GM18505 (cell line): ENCODE measurements around the gene SARDH.
"Not testable (repeated sequence)": the region's sequence is repeated elsewhere in the genome, so short reads cannot be mapped to it uniquely, and the experiment has no call there.

Experiments
- ATAC-seq: cut with Tn5 transposase; IDR thresholded peaks from one replicate; pipeline ENCODE4 v1.9.1; 2021; ENCODE audit not compliant: unreplicated experiment
- POLR2A ChIP-seq: IDR thresholded peaks from 4 replicates; pipeline ENCODE4 v1.6.1; 2011; ENCODE audit warnings: borderline replicate concordance; ENCODE audit not compliant: insufficient read depth, insufficient read length; ENCODE audit errors: extremely low read depth

Gene SARDH

GRCh38 chr9:133768859-133769510, 30.8 kb upstream of the SARDH start:
- ATAC-seq, result no peak

DNA sequence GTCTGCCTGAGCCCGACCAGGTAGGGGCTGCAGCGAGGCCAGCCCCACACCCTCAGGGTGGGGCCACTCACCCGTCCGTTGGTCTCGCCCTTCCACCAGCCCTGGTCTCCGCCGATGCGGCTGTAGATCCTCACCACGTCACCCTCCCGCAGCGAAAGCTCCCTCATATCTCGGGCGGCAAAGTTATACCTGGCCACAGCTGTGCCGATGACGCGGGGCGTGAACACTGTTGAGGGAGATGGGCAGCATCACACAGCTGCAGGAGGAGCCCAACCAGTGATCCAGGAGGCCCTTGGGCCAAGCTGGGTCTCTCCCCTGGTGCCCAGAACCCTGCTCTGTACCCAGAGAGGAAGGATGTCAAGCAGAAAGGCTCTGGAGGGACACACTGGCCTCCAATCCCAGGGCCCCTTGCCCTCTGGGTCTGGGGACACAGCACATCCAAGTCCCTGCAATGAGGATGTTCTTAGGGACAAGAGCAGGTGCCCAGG, 30.3 kb upstream of the SARDH start:
- TF ChIP-seq POLR2A, result no peak
- no peak for ATAC-seq

More at GRCh38 chr9:133768859-133769510, 30.8 kb upstream of the SARDH start:
- no peak for TF ChIP-seq POLR2A

GRCh38 chr9:133767625-133768024, 29.5 kb upstream of the SARDH start:
- ATAC-seq, result no peak
- TF ChIP-seq POLR2A, result no peak

DNA sequence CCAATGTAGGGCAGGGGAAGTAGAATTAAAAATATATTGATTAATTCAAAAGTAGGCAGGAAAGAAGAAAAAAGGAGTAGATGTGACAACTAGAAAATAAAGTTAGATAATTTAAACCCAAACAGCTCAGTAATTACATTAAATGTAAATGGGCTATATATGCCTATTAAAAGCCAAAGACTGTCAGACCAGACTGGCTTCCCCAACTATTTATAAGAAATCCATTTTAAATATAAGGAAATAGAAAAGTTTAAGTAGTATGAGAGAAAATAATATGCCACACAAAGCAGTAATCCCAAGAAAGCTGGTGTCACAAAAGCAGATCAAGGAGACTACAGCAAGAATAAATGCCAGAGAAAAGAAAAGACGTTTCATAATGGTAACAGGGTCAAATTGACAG, 28.9 kb upstream of the SARDH start:
- no peak for TF ChIP-seq POLR2A
- no peak for ATAC-seq

DNA sequence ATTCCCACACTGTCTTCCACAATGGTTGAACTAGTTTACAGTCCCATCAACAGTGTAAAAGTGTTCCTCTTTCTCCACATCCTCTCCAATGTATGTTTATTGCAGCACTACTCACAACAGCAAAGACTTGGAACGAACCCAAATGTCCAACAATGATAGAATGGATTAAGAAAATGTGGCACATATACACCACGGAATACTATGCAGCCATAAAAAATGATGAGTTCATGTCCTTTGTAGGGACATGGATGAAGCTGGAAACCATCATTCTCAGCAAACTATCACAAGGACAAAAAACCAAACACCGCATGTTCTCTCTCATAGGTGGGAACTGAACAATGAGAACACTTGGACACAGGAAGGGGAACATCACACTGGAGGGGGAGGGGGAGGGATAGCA, 28.1 kb upstream of the SARDH start:
- not testable (repeated sequence) for ATAC-seq

GRCh38 chr9:133763272-133764183, 25.4 kb upstream of the SARDH start:
- TF ChIP-seq POLR2A, result no peak
- ATAC-seq, result no peak

- no peak for ATAC-seq
- TF ChIP-seq POLR2A, result no peak
Measured at GRCh38 chr9:133762488-133763271, 24.5 kb upstream of the SARDH start.

GRCh38 chr9:133761641-133762248, 23.6 kb upstream of the SARDH start:
- no peak for TF ChIP-seq POLR2A
- no peak for ATAC-seq

DNA sequence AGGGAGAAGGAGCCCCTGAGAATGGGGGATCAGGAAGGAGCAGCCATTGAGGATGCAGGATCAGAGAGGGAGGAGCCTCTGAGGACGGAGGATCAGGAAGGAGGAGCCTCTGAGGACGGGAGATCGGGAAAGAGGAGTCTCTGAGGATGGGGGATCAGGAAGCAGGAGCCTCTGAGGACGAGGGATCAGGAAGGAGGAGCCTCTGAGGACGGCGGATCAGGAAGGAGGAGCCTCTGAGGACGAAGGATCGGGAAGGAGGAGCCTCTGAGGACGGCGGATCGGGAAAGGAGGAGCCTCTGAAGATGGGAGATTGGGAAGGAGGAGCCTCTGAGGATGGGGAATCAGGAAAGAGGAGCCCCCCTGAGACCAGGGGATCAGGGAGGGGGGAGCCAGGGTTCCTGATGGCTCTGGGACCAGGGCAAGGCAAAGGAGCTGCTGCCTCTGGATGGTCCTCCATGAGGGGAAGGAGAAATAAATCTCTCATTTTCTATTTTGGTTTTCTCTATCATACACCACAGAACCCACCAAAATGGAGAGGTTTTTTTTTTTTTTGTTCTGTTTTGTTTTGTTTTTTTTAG, 22.6 kb upstream of the SARDH start:
- TF ChIP-seq POLR2A, result no peak
- no peak for ATAC-seq

DNA sequence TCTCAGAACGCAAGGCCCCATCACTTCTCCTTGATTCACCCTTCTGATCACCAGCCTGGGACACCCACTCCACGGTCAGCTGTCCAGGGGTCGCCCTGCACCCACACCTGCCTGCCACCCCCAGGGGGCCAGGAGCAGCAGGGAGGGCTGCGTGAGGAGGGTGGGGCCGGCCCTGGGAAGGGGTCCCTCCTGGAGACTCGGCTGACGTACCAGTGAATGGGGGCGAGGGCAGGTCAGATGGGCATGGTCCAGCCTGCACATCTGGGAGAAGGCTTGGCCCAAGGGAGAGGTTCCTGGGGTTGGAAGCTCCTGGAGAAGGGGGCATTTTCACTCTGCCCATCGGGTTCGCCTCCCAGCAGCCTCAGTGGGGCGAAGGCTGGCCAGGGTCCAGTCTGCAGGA, 21.8 kb upstream of the SARDH start:
- no peak for ATAC-seq
- TF ChIP-seq POLR2A, result no peak

GRCh38 chr9:133759146-133759900, 21.2 kb upstream of the SARDH start:
- no peak for ATAC-seq
- TF ChIP-seq POLR2A, result no peak

DNA sequence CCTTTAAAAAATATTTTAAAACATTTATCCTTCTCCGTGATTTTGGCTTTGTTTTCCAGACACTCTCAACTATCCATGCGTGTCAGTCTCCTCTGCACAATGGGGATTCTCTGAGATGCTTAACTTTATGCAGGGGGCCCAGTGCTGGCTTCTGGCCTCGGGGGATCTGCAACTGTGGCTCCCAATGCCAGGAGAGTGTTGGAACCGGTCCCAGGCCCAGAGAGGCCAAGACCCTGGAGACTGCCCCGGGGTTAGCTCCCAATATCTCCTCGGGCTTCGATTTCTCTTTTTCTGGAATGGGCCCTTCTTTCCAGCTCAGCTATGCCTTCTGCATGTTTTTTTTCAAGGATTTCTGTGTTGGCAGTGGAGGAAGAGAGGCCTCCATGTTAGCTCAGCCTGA, 20.1 kb upstream of the SARDH start:
- no peak for ATAC-seq

DNA sequence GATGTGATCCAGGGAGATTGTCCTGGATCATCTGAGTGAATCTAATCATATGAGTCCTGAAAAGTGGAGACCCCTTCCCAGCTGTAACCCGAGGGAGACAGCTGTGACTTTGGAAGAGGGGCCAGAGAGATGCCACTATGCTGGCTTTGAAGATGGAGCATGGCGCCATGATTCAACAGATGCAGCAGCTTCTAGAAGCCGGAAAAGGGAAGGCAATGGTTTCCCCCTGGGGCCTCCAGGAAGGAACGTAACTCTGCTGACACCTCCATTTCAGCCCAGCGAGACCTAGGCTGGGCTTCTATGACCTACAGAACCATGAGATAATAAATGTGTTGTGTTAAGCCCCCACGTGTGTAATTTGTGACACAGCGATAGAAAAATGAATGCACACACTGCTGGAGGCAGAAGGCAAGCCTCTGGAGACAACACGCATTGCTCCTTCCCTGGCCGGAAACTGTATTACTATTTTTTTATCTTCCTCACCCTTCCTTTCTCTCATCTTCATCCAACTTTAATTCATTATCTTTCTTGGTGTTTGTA, 16.6 kb upstream of the SARDH start:
- ATAC-seq, result no peak
- TF ChIP-seq POLR2A, result no peak

More for the DNA sequence above, 20.1 kb upstream of the SARDH start:
- no peak for TF ChIP-seq POLR2A
